DOHH2 (cell line): ENCODE results near the gene KSR1.
A peak's percentile ranks its signal among the peaks of the same experiment; 100 is the strongest.

Source experiments
- H3F3A ChIP-seq: fragments of 200-600 bp; sonication (generic), shearing (Covaris generic); 2 replicates; pipeline ENCODE4 v1.6.0; 2016; ENCODE audit warnings: antibody characterized with exemption, mild to moderate bottlenecking; ENCODE audit not compliant: control insufficient read depth, insufficient read depth
- H3K27ac ChIP-seq: fragments of 200-600 bp; sonication (generic); 2 replicates; pipeline ENCODE4 v1.5.1; 2014; ENCODE audit warnings: low read depth, mild to moderate bottlenecking, low read length, moderate library complexity
- H3K27me3 ChIP-seq: fragments of 200-600 bp; sonication (generic); 2 replicates; pipeline ENCODE4 v1.6.1; 2014; ENCODE audit warnings: mild to moderate bottlenecking, low read length, mixed read lengths; ENCODE audit not compliant: control insufficient read depth
- H3K36me3 ChIP-seq: fragments of 200-600 bp; sonication (generic); 2 replicates; pipeline ENCODE4 v1.6.1; 2014; ENCODE audit warnings: mild to moderate bottlenecking, low read length, moderate library complexity, mixed read lengths; ENCODE audit not compliant: control insufficient read depth
- H3K4me1 ChIP-seq: fragments of 200-600 bp; sonication (generic); 2 replicates; pipeline ENCODE4 v1.6.1; 2014; ENCODE audit warnings: mild to moderate bottlenecking, low read length, mixed read lengths; ENCODE audit not compliant: control insufficient read depth
- H3K4me2 ChIP-seq: fragments of 200-600 bp; sonication (generic); 2 replicates; pipeline ENCODE4 v1.6.0; 2014; ENCODE audit warnings: mild to moderate bottlenecking, low read length, moderate library complexity
- H3K4me3 ChIP-seq: fragments of 200-600 bp; sonication (generic); 2 replicates; pipeline ENCODE4 v1.5.1; 2014; ENCODE audit warnings: mild to moderate bottlenecking, low read length, mixed read lengths
- H3K79me2 ChIP-seq: fragments of 200-600 bp; sonication (generic); 2 replicates; pipeline ENCODE4 v1.6.1; 2014; ENCODE audit warnings: mild to moderate bottlenecking, low read length, mixed read lengths; ENCODE audit not compliant: control insufficient read depth
- H3K9me2 ChIP-seq: fragments of 200-600 bp; sonication (generic); replicated peaks from 2 replicates; pipeline ENCODE4 v1.6.1; 2014; ENCODE audit warnings: mild to moderate bottlenecking, low read length, mixed read lengths; ENCODE audit not compliant: control insufficient read depth
- H3K9me3 ChIP-seq: fragments of 200-600 bp; sonication (generic); 2 replicates; pipeline ENCODE4 v1.6.1; 2014; ENCODE audit warnings: antibody characterized with exemption, low read length, mixed read lengths; ENCODE audit not compliant: control insufficient read depth, insufficient read depth
- H4K20me1 ChIP-seq: fragments of 200-600 bp; sonication (generic); 2 replicates; pipeline ENCODE4 v1.6.0; 2014; ENCODE audit warnings: low read depth, mild to moderate bottlenecking, antibody characterized with exemption, low read length, moderate library complexity; ENCODE audit not compliant: control insufficient read depth, insufficient read depth
- CTCF ChIP-seq: fragments of 200-600 bp; sonication (generic); IDR thresholded peaks from one replicate; pipeline ENCODE4 v1.5.1; 2014; ENCODE audit warnings: antibody characterized with exemption, mild to moderate bottlenecking, low read depth, low read length; ENCODE audit not compliant: poor library complexity, severe bottlenecking
- EZH2phosphoT487 ChIP-seq: fragments of 200-600 bp; sonication (generic); IDR thresholded peaks from 2 replicates; pipeline ENCODE4 v1.6.1; 2017; ENCODE audit warnings: borderline replicate concordance, mild to moderate bottlenecking, antibody characterized with exemption, low read length, moderate library complexity, mixed read lengths

Gene KSR1

GRCh38 chr17:27600471-27600870 is 144.2 kb downstream of the KSR1 start:
- Histone ChIP-seq H3K79me2 (no peaks in the 10 kb centered on the region), H3F3A (no peaks in the 10 kb centered on the region), H4K20me1 (no peaks in the 10 kb centered on the region), H3K27me3 (peaks cover 12% of the 10 kb centered on the region; the same call in 1 of the 2 replicates), H3K4me2 (no peak overlapping the region), H3K9me3 (no peaks in the 10 kb centered on the region), H3K4me1 (no peaks in the 10 kb centered on the region), H3K36me3 (no peaks in the 10 kb centered on the region), H3K9me2 (no peaks in the 10 kb centered on the region), H3K4me3 (no peak overlapping the region), H3K27ac (no peak overlapping the region)
- TF ChIP-seq CTCF (no peak), EZH2phosphoT487 (no peak)

- H3F3A ChIP-seq, result no peaks in the 10 kb centered on the region
- no peak overlapping the region for H3K27ac ChIP-seq
- H3K4me3 ChIP-seq, result no peak overlapping the region
- no peaks in the 10 kb centered on the region for H3K4me1 ChIP-seq
- peaks cover 12% of the 10 kb centered on the region; the same call in 1 of the 2 replicates for H3K27me3 ChIP-seq
- no peaks in the 10 kb centered on the region for H3K79me2 ChIP-seq
- H3K36me3 ChIP-seq, result no peaks in the 10 kb centered on the region
- H3K4me2 ChIP-seq, result no peak overlapping the region
- no peaks in the 10 kb centered on the region for H4K20me1 ChIP-seq
- H3K9me2 ChIP-seq, result no peaks in the 10 kb centered on the region
- TF ChIP-seq EZH2phosphoT487, result no peak
- TF ChIP-seq CTCF, result peak; percentile 91
- no peaks in the 10 kb centered on the region for H3K9me3 ChIP-seq
Measured at GRCh38 chr17:27601069-27601974, 145.1 kb downstream of the KSR1 start.

- Histone ChIP-seq H3K4me3 (no peak overlapping the region), H3K27me3 (peaks cover 12% of the 10 kb centered on the region; the same call in 1 of the 2 replicates), H3K4me2 (no peak overlapping the region), H3K27ac (no peak overlapping the region), H4K20me1 (no peaks in the 10 kb centered on the region), H3K9me2 (no peaks in the 10 kb centered on the region), H3K9me3 (no peaks in the 10 kb centered on the region), H3K36me3 (no peaks in the 10 kb centered on the region), H3K79me2 (no peaks in the 10 kb centered on the region), H3F3A (no peaks in the 10 kb centered on the region), H3K4me1 (no peaks in the 10 kb centered on the region)
- TF ChIP-seq CTCF (no peak), EZH2phosphoT487 (no peak)
Measured at GRCh38 chr17:27601975-27602302, 145.7 kb downstream of the KSR1 start.
